ENCODE measurements around the gene YY1. TPM values are rescaled to one million over a fixed set of nuclear protein-coding genes. Genes with fewer than 3 reads are reported as not detected.

Gene YY1
- total RNA-seq, 1 experiment from 2014 or later, result 53.0 TPM

DNA sequence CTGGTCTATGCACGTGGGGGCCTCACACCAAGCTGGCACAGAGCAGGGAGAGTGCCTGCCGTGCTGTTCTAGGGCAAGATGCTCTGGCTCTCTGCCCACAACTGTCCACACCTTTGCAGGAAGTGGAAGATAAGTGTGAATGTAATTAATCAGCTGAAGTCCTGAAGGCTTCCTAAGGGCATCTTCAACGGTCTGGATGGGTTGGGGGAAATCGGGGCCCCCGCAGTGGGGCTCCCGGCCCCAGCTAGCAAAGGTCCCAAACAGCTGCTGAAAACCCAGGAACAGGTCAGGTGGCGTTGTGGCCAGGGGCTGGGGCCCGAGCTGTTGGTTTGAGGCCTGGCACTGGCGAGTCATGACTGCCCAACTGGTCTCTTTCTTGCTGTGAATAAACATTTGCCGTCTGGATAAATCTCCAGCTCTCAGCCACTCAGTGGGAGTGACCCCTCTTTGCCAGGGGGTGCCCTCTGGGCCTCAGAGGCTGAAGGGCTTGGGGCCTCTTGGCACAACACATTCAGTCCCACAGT, 74.0 kb downstream of the YY1 start:
- DNase-seq (ENCODE audit: low read depth), result no peak

DNA sequence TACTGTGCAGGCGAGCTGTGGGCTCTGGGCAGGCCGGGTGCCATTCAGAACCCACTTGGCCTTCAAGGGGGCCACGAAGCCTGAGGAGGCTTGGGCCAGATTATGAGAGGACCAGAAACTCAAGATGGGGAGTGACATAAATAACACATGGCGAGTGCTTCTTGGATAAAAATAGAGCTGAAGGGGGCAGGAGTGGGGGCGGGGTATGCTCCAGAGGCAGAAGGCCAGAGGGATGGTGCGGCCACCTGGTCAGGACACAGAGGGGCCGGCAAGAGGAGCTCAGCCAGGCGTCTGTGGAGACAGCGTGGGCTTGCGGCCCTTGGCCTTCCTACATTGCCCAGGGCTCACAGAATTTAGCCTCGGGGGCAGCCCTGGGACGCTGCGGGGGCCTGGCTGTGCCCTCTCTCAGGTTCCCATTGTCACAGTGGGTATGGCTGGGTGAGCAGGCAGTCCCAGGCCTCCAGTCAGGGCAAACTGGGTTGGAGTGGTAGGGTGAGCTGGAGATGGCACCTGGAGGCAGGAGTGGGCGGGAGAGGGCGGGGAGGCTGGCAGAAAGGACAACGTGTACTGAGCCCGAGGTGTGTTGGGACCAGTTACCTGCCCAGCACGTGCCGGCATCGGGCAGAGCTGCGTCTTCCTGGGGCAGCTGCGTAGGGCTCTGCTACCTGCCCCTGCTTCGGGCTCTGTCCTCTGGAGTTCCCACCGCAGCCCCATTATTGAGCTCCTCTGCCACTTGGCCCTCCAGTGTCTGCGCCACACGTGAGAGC, 74.7 kb downstream of the YY1 start:
- DNase-seq (ENCODE audit: low read depth), result no peak

DNA sequence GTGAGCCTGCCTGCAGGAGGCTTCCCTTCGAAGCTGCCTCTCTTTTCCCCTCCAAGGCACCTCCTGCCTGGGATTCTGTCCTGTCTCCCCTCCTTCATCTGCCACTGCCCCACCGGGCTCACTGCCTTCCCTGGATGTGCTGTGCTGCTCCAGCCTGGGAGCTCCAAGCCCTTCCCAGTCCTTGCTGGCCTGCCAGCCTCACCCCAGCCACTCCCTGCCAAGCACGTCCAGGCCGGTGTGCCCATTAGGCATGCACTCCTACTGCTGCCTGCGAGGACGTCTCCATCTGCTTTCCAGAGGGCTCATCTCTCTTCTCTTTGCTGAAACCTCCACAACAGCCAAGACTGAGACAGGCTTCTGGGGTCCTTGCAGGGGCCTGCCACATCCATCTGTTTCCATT, 75.8 kb downstream of the YY1 start:
- no peak for DNase-seq (ENCODE audit: low read depth)

- DNase-seq (ENCODE audit: low read depth), result no peak
Measured at GRCh38 chr14:100317389-100317788, 78.4 kb downstream of the YY1 start.

- DNase-seq (ENCODE audit: low read depth), result no peak
Measured at GRCh38 chr14:100317912-100318808, 79.2 kb downstream of the YY1 start.

DNA sequence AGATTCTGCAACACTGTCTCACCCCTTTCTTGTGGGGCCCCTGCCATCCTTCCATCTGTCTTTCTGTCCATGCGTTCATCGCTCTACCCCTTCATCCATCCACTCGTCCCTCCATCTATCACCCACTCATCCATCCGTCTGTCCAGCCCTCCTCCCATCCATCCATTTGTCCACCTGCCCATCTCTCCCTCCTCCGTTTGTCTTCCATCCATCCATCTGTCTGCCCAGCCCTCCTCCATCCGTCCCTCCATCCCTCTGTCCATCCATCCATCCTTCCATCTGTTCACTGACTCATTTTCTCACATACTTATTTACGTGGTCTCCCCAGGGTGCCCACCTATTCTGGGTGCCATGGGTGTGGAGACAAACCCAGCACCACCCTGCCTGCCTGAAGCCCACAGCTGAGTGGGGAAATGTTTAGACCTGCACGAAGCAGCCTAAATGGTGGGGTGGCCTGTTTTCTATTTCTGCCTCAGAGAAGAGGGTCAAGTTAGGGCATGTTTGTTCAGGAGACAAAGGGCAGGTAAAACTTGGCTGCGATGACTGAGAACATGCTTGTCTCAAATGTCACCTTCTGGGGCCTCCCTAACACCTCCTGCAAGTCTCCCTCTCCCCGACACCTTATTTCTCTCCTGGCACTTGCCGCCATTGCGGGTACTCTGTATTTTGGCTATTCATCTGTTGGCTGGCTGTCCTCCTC, 81.4 kb downstream of the YY1 start:
- no peak for DNase-seq (ENCODE audit: low read depth)

GRCh38 chr14:100321473-100322137, 82.7 kb downstream of the YY1 start:
- no peak for DNase-seq (ENCODE audit: low read depth)

- DNase-seq (ENCODE audit: low read depth), result no peak
Measured at GRCh38 chr14:100322138-100322957, 83.4 kb downstream of the YY1 start.

GRCh38 chr14:100323121-100323941, 84.4 kb downstream of the YY1 start, which contains the start of gene SLC25A47:
TSS of gene SLC25A47 (plus strand) at chr14:100323339. CDS start at chr14:100323415, 76 bp downstream.
- DNase-seq (ENCODE audit: low read depth), result no peak

DNA sequence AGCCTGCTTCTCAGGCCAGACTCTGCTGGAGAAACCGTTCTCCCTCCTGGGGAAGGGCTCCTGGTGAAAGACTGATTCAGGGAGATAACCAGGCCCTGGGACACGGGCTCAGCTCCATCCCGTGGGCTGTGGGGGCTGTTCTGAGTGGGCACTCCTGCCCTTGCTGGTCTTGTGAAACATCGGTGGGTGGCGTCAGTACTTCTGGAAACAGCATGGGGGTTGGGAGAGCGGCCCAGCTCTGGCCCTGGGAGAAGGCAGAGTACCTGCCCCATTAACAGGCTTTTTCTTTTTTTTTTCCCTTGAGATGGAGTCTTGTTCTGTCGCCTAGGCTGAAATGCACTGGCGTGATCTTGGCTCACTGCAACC, 85.0 kb downstream of the YY1 start:
- no peak for DNase-seq (ENCODE audit: low read depth)

GRCh38 chr14:100325231-100325632, 86.3 kb downstream of the YY1 start:
- DNase-seq (ENCODE audit: low read depth), result no peak

DNA sequence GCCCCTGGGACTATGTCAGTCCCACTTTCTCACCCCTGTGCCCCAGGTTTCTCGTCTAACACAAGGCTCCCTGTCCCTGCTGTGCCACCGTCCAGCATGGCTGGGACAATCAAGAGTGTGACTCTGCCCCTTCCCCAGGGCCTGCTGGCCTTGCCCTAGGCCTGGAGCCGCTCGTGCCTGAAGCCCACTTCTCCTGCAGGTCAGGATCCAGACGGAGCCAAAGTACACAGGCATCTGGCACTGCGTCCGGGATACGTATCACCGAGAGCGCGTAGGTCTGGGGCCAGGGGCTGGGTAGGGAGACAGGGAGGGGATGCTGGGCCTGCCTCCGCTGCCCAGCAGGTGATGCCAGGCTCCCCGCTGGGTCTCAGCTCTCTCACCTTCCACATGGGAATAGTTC, 87.0 kb downstream of the YY1 start:
- no peak for DNase-seq (ENCODE audit: low read depth)

DNA sequence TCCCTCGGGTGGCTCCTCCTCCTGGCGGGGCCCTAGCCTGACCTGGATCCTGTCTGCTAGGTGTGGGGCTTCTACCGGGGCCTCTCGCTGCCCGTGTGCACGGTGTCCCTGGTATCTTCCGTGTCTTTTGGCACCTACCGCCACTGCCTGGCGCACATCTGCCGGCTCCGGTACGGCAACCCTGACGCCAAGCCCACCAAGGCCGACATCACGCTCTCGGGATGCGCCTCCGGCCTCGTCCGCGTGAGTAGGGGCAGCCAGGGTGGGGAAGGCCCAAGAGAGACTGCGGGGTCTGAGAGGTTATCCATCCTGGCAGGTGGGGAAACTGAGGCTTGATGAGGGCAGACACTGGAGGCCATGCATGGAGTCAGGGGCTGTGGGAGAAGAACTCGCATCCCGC, 88.2 kb downstream of the YY1 start:
- DNase-seq (ENCODE audit: low read depth), result no peak

DNA sequence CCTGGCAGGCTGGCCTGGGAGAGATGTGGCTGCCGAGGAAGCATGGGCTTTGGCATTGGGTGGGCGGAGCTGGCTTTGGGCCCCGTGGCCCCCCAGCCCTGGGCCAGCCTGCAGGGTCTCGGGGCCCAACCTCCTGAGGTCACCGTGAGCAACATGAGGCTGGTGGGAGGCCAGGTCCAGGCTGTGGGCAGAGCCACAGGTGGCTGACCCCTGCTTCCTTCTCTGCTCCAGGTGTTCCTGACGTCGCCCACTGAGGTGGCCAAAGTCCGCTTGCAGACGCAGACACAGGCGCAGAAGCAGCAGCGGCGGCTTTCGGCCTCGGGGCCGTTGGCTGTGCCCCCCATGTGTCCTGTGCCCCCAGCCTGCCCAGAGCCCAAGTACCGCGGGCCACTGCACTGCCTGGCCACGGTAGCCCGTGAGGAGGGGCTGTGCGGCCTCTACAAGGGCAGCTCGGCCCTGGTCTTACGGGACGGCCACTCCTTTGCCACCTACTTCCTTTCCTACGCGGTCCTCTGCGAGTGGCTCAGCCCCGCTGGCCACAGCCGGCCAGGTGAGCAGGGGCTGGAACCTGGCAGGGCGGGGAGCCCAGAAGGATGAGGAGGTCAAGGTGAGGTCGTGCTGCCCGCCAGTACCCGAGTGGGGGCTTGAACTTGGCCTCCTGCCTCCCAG, 89.7 kb downstream of the YY1 start:
- no peak for DNase-seq (ENCODE audit: low read depth)

GRCh38 chr14:100329233-100330006, 90.5 kb downstream of the YY1 start:
- DNase-seq (ENCODE audit: low read depth), result no peak

- DNase-seq (ENCODE audit: low read depth), result no peak
Measured at GRCh38 chr14:100330007-100330344, 91.0 kb downstream of the YY1 start.

DNA sequence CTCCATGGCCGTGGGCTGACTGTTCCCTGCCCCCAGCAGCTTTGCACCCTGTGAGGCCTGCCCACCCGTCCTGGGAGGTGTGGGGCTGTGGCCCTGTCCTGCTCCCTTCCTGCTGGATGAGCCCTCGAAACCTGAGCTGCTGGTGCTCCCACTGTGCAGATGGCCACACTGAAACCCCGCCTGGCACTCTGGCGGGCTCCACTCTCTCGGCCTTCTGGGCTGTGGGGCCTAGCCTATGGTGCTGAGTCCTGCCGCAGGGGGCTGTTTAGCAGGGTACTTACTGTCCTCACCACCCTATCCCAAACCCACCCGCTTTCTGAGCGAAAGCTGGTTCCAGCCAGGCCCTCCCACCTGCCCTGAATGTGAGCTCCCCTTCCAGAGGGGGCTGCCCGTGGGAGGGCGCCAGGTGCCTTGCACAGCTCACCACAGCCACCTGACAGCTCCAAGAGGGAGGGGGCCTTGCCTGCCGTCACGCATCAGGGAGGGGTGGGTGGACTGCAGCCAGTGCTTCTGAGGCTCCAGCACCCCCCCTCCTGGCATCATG, 91.5 kb downstream of the YY1 start:
- DNase-seq (ENCODE audit: low read depth), result no peak

- no peak for DNase-seq (ENCODE audit: low read depth)
Measured at GRCh38 chr14:100332071-100332639, 93.2 kb downstream of the YY1 start.
